GM19240 (cell line): Measurements from ENCODE around the gene ZBED2.

Experiments
- DNase-seq: peaks from one replicate; pipeline ENCODE4 v3.0.0; 2011; ENCODE audit warnings: low spot score; ENCODE audit not compliant: insufficient read length

ZBED2 gene

GRCh38 chr3:111604119-111604518 is 9.0 kb upstream of the ZBED2 start:
- DNase-seq = no peak

DNA sequence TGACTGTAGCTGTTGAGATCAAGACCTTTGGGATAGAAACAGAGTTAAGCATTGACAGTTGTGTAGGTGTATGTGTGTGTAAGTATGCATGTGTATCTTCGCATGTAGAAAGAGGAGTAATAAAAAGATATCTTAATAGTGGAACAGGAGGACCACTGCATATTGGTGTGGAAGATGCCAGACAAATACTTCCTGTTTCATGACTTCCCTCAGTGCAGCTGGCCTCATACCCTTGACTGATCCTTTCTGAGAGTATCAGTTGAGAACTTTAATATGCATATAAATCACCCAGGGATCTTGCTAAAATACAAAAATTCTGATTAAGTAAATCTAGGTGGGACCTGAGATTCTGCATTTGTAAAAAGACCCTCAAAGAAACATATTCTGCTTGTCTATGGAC is 8.5 kb upstream of the ZBED2 start:
- DNase-seq = no peak

DNA sequence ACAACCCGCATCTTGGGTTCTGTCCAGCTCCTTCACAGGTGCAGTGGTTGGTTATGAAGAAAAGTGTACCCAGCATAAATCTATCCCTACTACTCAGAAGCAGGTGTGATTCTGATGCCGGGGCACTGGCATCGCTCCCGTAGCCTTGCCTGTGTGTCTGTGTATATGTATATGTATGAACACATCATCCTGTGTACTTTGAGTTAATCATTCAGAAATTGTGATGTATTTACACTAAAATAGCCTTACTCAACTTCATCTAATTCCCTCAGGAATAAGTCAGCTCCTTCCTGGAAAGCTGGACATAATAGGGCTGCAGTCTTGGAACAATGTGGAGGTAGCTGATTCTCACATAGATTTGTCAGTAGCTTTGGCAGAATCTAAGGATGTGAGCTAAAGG is 6.7 kb upstream of the ZBED2 start:
- no peak for DNase-seq

DNA sequence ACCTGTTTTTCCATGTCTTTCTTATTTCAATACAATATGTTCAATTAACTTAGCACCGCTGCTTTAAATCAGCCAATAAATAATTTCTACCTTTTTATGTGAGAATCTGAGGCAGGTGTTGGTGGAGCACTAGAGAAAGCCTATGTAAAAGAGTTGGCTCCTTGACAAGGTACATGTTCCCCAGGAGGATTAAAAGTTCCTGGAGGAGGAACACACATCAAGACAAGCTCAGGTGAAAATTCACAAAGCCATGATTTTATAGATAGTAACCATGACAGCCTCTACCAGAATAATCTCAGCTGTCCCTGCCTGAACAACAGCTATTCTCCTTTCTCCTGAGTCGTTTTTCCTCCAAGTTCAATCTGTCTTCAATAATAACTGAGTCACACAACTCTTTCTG is 3.4 kb upstream of the ZBED2 start:
- DNase-seq = no peak

GRCh38 chr3:111598139-111598538 is 3.0 kb upstream of the ZBED2 start:
- no peak for DNase-seq

DNA sequence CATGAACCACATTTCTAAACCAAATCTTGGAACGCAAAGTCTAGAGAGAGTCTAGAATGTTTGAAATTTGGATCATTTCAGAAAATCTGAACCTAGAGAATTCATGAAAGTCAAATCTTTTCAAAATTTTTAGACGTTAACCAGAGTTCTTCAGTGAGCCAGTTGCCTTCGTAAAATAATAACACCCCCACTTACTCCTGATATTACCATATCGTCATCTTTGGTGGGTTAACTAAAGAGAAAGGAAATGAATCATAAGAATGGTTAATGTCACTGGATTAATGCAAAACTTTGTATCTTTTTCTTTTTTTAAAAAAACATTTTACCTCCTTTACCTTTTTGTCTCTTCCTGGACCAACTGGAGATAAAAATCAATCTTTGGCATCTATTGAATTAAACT is 1.2 kb upstream of the ZBED2 start:
- no peak for DNase-seq

DNA sequence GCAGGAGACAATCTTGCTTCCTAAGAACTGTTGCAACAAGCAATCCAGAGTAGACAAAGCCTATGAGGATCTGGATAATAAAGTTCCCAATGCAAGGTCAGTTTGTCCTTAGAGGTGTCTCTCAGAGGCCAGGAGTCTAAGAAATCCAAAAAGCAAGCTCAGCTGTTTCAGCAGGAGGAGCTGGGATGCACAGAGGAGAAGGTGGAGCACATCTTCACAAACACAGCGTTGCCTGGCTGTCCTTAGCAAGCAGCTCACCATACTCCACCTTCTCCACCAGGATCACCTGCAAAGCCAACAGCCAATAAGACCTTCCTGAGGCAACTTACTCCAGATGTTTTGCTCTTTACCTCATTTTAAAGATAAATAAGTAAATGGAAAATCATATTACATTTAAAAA is 365 bp downstream of the ZBED2 start:
- no peak for DNase-seq

GRCh38 chr3:111594205-111594604 is 941 bp downstream of the ZBED2 start:
- no peak for DNase-seq

DNA sequence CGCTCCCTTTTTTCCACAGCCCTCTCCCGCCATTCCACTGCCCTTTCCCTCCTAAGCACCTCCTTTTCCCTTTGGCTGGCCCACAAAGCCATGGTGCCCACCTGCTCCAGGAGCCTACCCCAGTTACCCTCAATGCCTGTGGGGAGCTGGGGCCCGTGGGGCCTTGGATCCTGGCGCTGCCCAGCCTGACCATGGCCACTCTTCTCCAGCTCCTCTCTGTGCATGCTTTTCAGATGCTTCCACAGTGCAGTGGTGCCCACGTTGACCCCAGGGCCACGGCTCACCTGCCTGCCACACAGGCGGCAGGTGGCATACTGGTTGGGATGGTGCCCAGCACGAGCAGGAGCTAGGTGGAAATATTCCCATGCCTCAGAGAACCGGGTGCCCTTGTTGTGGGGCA is 1.5 kb downstream of the ZBED2 start:
- DNase-seq = no peak

GRCh38 chr3:111592936-111593335 is 2.2 kb downstream of the ZBED2 start:
- DNase-seq = no peak

GRCh38 chr3:111592143-111592542 is 3.0 kb downstream of the ZBED2 start:
- DNase-seq = no peak

- no peak for DNase-seq
Measured at GRCh38 chr3:111591555-111591954, 3.6 kb downstream of the ZBED2 start.

GRCh38 chr3:111590143-111590491 is 5.0 kb downstream of the ZBED2 start:
- no peak for DNase-seq

GRCh38 chr3:111589303-111590142 is 5.6 kb downstream of the ZBED2 start:
- no peak for DNase-seq

- DNase-seq = no peak
Measured at GRCh38 chr3:111588527-111588926, 6.6 kb downstream of the ZBED2 start.

DNA sequence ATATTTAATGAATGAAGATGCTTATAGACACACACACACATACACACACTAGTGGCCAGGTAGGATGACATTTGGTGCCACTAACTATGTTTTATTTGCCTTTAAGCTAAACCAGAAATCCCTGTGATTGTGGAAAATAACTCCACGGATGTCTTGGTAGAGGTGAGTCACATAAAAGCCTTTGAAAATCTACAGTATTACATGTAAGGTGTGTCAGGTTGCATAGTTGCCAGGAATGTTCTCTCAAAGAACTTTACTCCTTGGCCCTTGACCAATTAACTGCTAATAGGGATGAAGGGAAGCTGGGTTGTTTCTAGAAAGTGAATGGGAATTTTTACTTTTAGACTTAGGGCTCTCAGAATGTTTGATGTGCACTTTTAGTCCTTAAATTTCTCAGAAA is 9.9 kb downstream of the ZBED2 start:
- DNase-seq = no peak

GRCh38 chr3:111584744-111585143 is 10.4 kb downstream of the ZBED2 start:
- DNase-seq = no peak

- DNase-seq = no peak
Measured at GRCh38 chr3:111582120-111582474, 13.0 kb downstream of the ZBED2 start.

- DNase-seq = no peak
Measured at GRCh38 chr3:111581403-111582119, 13.6 kb downstream of the ZBED2 start.

GRCh38 chr3:111579495-111579894 is 15.7 kb downstream of the ZBED2 start:
- DNase-seq = no peak

DNA sequence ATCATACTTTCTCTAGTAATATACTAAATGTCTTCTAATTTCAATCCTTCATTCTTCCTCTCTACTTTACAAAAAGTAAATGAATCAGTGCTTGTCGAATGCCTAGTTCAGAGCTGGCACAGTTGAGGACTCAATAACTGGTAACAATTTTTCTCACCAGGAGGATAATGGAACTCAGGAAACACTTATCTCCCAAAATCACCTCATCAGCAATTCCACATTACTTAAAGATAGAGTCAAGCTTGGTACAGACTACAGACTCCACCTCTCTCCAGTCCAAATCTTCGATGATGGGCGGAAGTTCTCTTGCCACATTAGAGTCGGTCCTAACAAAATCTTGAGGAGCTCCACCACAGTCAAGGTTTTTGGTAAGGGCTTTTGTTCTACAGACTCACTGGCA is 16.3 kb downstream of the ZBED2 start:
- no peak for DNase-seq

DNA sequence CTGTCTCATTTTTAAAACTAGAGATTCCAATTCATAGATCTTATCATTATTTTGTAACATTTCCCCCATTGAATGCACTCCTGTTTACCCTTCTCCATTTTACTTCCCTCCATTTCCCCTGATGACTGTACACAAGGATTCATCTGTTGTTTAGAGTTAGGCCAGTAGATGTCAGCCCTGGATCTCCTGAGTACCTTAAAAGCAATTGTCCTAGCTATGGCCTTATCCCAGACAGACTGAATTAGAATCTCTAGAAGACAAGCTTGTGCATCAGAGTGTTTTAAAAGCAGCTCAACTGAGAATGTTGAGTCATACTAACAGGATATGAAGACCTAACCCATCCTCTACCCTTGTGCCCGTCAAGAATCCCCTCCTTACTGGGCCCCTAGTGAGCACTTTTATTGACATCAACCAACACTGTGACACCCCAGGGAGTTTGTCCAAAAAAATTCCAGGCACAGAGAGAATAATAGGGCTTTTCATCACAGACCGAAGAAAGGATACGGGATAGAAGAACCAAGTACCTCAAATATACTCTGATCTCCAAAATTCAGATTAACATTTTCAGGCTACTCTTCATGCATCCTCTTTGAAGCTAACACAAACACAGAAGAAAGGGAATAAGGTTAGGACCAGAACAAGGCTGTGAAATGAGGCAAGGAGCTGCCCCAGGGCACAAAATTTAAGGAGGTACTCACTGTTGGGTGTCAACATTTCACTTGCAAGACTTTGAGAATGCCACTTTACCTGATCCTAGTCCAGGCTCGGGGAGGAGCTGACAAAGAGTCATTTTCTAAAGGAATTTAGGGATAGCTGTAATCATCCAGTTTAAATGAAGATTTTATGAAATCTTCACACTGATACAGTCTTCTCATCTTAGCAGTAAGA is 17.1 kb downstream of the ZBED2 start:
- no peak for DNase-seq
